Measurements from ENCODE around the gene TUBB3. TPM values are rescaled to one million over a fixed set of nuclear protein-coding genes. Genes with fewer than 3 reads are reported as not detected.

The TUBB3 gene
- total and polyA plus RNA-seq, 2 of the 8 experiments (the other 6 are each of a cell fraction or from before 2014, with no cell fraction given) = 275 to 393 TPM

DNA sequence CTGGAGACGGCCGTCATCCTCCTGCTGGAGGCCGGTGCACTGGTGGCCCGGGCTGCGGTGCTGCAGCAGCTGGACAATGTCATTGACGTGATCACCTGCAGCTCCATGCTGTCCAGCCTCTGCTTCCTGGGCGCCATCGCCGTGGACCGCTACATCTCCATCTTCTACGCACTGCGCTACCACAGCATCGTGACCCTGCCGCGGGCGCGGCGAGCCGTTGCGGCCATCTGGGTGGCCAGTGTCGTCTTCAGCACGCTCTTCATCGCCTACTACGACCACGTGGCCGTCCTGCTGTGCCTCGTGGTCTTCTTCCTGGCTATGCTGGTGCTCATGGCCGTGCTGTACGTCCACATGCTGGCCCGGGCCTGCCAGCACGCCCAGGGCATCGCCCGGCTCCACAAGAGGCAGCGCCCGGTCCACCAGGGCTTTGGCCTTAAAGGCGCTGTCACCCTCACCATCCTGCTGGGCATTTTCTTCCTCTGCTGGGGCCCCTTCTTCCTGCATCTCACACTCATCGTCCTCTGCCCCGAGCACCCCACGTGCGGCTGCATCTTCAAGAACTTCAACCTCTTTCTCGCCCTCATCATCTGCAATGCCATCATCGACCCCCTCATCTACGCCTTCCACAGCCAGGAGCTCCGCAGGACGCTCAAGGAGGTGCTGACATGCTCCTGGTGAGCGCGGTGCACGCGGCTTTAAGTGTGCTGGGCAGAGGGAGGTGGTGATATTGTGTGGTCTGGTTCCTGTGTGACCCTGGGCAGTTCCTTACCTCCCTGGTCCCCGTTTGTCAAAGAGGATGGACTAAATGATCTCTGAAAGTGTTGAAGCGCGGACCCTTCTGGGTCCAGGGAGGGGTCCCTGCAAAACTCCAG is 3.4 kb upstream of the TUBB3 start (continued):
- TF ChIP-seq SP2 (IDR thresholded peaks at IDR 0.05; ENCODE audit: low read length) (no peak), EP300 (IDR thresholded peaks at IDR 0.05; ENCODE audit: borderline replicate concordance in 1 of 2, low read depth in 2 of 2, low read length in 2 of 2) (no peak), BRCA1 (IDR thresholded peaks at IDR 0.05; ENCODE audit: low read depth, low read length) (no peak), SP4 (IDR thresholded peaks at IDR 0.05; ENCODE audit: low read length) (no peak)
